ENCODE data around the gene ZNF750.
"Not testable (repeated sequence)": the region's sequence is repeated elsewhere in the genome, so short reads cannot be mapped to it uniquely, and the experiment has no call there.

The ZNF750 gene

GRCh38 chr17:82793974-82794630 is 45.7 kb downstream of the ZNF750 start:
- no peak for DNase-seq (ENCODE audit: low read depth)

GRCh38 chr17:82791532-82791931 is 48.3 kb downstream of the ZNF750 start:
- no peak for DNase-seq (ENCODE audit: low read depth)

DNA sequence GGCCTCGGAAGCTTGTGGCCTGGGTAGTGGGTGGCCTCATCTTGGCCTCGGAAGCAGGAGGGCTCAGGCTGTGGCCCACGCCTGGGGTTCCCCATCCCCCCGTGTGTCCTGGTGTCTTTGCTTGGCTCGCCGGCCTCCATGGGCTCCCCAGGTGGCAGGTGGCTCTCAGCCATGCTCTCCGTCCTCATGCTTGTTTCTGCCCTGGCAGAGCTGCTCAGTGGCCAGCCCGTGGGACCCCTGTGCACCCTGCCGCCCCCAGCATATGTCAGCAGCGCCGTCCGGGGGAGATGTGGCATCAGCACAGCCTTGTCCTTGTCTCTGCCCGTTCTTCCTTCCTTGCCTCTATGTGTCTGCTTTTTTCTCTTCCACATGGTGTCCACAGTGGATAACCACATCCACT is 49.4 kb downstream of the ZNF750 start:
- no peak for DNase-seq (ENCODE audit: low read depth)

DNA sequence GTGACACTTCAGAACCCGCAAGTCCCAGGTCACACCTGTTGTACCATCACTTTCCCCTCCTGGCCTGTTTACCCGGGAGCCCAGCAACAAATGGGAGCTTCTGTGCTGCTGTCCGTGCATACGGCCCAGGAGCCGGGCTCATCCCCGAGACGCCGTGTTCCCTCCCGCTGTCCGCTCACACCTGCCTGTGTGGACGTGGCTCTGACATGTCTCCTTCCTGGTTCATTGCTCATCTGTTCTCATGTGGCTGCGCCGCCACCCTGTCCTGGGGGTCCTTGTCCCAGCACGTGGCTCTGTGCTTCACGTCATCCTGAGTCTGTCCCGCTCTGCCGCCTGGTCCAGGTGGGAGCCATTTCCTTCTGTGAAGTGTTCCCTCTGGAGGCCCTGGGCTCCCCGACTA is 50.0 kb downstream of the ZNF750 start:
- DNase-seq (ENCODE audit: low read depth), result no peak

GRCh38 chr17:82789051-82789592 is 50.7 kb downstream of the ZNF750 start:
- DNase-seq (ENCODE audit: low read depth), result no peak

DNA sequence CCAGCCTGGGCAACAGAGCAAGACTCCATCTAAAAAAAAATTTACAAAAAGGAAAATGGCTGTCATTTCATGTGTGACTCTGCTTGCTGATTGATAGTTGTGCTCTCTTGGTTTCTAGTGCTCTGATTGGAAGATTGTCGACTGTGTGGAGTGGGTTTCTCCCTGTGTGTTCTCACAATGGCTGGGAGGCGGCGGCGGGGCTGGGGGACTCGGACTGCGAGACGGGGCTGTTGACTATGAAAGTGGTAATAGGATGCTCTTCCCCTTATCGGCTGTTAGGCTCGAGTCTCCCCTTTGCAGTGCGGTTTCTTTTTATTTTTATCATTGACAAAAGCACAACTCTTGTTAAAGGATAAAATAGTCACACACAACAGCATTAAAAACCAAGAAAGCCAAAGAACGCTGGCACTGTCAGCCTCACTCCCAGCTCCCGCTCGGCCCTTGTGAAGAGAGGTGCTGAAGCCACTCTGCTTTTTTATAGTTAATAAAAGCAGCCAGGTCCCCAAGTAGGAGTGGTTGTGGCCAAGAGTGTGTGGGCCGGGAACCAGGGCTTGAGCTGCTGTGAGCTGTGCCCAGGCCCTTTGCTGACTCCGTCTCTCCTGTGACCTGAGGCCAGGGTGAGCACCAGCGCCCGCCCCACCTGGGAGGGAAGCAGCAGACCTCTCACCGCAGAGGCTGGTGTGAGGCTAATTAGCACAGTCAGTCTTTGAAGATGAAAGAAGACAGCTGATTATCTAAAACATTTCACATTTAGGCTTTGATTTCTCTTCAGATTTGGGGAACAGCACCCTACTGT is 51.4 kb downstream of the ZNF750 start:
- no peak for DNase-seq (ENCODE audit: low read depth)

DNA sequence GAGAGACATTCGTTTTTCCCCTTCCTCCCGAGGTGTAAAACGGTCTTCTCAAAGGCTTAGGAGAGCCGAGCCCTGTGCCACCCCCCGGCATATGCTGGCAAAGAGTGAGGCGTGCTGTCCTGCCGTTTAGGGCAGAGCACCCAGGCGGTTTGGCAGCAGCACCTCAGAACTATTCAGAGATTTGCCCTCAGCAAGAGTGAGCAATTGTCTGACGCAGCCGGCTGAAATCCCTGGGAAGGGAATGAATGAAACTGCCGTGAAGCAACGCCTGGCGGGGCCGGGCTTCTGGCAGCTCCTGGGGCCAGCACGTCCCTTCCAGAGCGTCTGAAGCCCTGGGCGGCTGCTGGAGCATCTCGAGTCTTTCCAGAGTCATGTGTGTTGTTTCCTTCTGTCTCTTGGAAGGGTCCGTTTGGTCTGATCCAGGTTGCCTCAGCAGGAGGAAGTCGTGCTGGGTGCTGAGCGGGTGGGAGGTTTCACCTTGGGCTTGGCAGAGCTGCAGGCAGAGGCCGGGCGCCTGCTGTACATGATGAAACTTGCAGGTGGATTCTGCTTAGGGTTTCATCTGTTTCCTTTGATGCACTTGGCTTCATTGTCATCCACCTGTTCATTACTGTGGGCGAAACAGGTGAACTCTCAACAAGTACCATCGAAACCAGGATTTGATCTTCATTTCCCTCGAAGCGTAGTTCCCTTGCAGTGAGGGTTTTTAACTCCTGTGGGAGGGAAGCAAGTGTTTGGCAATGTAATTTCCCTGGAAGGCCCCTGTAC is 52.6 kb downstream of the ZNF750 start:
- no peak for DNase-seq (ENCODE audit: low read depth)

DNA sequence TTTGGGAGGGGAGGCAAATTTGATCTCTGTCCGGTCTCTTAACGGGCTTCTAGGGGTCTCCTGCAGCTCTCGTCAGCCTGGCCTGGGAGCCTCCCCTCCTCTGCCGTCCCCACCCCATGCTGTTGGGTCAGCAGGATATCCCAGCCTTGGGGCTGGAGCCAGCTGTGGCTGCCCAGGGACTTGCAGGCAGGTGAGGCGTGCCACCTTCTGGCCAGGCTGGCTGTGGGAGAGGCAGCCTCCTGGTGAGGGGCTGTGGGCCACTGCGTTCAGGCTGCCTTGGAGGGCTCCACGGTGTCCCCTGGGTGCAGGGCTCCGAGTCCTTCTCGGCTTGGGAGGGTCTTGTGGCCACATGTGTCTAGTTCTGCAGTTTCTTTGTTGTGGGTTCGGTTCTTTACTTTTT is 53.4 kb downstream of the ZNF750 start:
- DNase-seq (ENCODE audit: low read depth), result no peak

DNA sequence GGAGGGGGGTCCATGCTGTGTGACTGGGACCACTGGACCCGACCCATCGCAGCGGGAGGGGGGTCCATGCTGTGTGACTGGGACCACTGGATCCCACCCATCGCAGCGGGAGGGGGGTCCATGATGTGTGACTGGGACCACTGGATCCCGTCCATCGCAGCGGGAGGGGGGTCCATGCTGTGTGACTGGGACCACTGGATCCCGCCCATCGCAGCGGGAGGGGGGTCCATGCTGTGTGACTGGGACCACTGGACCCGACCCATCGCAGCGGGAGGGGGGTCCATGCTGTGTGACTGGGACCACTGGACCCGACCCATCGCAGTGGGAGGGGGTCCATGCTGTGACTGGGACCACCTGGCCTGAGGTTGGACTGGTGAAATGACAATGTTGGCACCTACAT is 54.2 kb downstream of the ZNF750 start:
- DNase-seq (ENCODE audit: low read depth), result not testable (repeated sequence)

- DNase-seq (ENCODE audit: low read depth), result no peak
These were observed 56.3 kb downstream of the ZNF750 start for GRCh38 chr17:82783498-82783897.

DNA sequence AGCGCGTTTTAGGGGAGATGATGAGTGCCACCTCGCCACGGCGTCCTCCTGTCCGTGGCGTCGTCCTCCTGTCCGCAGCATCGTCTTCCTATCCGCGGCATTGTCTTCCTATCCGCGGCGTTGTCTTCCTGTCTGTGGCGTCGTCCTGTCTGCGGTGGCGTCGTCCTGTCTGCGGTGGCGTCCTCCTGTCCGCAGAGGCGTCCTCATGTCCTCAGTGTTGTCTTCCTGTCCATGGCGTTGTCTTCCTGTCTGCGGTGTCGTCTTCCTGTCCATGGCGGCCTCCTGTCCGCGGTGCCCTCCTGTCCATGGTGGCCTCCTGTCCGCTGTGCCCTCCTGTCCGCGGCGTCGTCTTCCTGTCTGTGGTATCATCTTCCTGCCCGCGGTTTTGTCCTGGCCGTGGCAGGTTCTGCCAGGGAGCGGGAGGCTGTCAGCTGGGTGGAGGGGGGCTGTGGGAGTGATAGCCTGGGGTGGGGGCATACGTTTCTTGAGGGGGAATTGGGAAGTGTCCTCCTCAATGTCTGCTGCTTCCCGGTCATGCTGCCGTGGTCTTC is 57.1 kb downstream of the ZNF750 start:
- DNase-seq (ENCODE audit: low read depth), result no peak

- peak; percentile 75 for DNase-seq (ENCODE audit: low read depth)
These were observed 57.9 kb downstream of the ZNF750 start for GRCh38 chr17:82781894-82782274.

DNA sequence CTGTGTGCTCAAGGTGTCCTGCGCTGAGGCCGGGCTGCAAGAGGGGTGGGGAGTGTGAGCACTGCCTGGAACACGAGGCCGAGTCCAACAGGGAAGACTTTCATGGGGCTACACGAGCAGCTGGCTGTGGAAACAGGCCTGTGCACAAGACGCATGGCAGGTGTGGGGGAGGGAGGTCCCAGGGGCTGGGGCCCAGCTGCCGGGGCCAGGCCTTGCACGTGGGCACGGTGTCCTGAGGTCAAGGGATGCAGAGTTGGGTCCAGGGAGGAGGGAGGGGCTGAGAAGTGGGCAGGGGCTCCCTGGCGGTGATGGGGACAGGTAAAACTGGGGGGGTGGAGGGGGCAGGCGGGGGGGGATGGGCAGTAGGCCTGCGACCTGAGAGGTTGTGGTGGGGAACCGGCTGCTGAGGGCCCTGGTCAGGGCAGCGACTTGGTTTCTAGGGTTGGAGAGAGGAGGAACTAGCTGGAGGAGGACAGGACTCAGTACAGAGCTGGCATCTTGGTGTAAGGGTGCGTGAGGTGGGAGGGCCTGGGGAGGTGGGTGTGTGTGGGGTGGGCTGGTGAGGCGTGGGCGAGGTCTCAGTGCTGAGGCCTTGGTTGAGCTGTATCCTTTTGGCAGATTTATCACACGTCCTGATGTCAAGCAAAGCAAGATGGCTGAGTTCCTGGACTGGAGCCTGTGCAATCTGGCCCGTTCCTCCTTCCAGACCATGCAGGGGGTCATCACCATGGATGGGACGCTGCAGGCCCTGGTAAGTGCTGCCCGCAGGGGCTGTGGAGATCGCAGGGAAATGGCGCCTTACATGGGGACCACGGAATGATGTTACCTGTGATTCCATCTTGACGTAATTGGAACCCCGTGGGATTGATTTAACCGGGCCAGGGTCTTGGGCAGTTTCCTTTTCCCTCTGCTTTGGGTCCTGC is 58.6 kb downstream of the ZNF750 start:
- DNase-seq (ENCODE audit: low read depth), result no peak

DNA sequence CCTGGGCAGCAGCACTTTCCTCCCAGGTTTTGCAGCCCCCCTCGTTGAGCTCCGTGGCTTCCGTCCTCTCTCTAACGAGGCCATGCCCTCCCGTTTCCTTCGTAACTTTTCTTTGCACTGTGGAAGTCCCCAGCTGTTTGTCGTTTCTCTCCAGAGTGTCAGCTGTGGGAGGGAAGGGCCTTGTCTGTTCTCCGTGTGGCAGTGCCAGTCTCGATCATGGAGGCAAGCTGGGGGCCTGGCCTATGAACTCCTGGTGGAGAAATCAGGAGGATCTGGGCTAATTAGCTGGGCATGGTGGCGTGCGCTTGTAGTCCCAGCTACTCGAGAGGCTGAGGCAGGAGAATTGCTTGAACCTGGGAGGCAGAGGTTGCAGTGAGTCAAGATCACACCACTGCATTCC is 59.6 kb downstream of the ZNF750 start:
- DNase-seq (ENCODE audit: low read depth), result no peak

- no peak for DNase-seq (ENCODE audit: low read depth)
These were observed 60.3 kb downstream of the ZNF750 start for GRCh38 chr17:82779541-82779940.
